ENCODE data around the gene GDF10.

Gene GDF10

GRCh38 chr10:47335906-47336305 is 35.9 kb downstream of the GDF10 start:
- DNase-seq (ENCODE audit: low spot score), result no peak

- DNase-seq (ENCODE audit: low spot score), result no peak
Observed at GRCh38 chr10:47336387-47337134, 36.6 kb downstream of the GDF10 start.

DNA sequence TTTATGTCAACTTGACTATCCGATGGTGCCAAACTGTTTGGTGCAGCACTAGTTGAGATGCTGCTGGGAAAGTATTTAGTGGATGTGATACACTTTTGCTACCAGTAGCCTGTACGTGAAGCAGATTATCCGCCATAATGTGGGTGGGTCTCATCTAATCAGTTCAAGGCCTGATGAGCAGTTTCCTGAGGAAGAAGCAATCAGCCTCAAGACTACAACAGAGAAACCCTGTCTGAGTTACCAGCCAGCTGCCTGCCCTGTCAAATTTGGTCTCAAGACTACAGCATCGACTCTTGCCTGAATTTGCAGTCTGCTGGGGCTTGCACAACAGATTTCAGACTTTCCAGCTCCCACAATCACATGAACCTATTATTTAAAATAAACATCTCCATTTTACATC is 37.3 kb downstream of the GDF10 start:
- DNase-seq (ENCODE audit: low spot score), result no peak

DNA sequence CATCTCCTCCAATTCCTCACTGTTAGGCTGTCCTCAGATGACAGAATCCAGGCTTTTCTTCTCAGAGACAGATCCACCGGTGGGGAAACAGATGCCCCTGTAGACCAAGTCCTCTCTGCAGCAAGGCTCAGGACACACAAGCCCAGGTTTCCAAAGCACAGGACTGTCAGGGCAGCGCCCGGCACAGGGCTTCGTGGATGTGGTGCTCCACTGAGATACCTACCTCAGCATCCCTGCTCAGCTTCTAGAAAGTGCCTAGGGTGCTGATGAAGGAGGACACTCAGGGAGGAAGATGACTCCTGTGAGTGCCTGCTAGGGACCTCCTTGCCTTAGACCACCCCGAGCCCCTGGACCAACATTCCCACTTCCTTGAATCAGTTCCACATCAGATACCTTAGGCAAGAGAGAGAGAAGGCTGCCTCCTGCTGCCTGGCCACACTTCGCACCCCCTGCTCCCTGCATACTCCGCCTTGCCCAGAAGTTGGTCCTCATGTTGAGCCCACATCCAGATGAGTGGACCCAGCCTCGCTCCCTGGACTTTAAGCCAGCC is 39.3 kb downstream of the GDF10 start:
- DNase-seq (ENCODE audit: low spot score), result no peak

- DNase-seq (ENCODE audit: low spot score), result no peak
Observed at GRCh38 chr10:47339759-47340607, 40.0 kb downstream of the GDF10 start.

GRCh38 chr10:47340608-47341170 is 40.7 kb downstream of the GDF10 start:
- DNase-seq (ENCODE audit: low spot score), result peak; percentile 70

GRCh38 chr10:47344996-47345870 is 45.2 kb downstream of the GDF10 start:
- DNase-seq (ENCODE audit: low spot score), result no peak

DNA sequence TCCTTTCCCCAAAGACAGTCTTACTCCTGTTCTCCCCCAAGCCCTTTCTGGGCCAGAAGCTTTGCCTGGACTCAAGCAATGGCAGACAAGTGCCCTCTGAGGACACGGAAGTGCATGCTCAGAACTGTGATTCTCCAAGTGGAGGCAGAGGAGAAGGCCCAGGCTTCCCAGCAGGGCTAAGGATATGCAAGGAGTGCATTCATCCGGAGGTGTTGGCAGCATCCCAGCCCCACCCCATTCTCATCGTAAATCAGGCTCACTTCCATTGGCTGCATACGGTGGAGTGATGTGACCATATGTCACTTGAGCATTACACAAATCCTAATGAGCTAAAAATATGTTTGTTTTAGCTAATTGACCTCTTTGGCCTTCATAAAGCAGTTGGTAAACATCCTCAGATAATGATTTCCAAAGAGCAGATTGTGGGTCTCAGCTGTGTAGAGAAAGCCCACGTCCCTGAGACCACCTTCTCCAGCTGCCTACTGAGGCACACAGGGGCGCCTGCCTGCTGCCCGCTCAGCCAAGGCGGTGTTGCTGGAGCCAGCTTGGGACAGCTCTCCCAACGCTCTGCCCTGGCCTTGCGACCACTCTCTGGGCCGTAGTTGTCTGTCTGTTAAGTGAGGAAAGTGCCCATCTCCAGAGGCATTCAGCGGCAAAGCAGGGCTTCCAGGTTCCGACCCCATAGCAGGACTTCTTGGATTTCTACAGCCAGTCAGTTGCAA is 46.7 kb downstream of the GDF10 start:
- DNase-seq (ENCODE audit: low spot score), result no peak

GRCh38 chr10:47347303-47347675 is 47.3 kb downstream of the GDF10 start:
- DNase-seq (ENCODE audit: low spot score), result no peak

- DNase-seq (ENCODE audit: low spot score), result no peak
Observed at GRCh38 chr10:47348138-47348651, 48.2 kb downstream of the GDF10 start, which contains the start of gene RBP3. TSS of gene RBP3 (plus strand) at chr10:47348363. CDS start at chr10:47348485, 122 bp downstream.

DNA sequence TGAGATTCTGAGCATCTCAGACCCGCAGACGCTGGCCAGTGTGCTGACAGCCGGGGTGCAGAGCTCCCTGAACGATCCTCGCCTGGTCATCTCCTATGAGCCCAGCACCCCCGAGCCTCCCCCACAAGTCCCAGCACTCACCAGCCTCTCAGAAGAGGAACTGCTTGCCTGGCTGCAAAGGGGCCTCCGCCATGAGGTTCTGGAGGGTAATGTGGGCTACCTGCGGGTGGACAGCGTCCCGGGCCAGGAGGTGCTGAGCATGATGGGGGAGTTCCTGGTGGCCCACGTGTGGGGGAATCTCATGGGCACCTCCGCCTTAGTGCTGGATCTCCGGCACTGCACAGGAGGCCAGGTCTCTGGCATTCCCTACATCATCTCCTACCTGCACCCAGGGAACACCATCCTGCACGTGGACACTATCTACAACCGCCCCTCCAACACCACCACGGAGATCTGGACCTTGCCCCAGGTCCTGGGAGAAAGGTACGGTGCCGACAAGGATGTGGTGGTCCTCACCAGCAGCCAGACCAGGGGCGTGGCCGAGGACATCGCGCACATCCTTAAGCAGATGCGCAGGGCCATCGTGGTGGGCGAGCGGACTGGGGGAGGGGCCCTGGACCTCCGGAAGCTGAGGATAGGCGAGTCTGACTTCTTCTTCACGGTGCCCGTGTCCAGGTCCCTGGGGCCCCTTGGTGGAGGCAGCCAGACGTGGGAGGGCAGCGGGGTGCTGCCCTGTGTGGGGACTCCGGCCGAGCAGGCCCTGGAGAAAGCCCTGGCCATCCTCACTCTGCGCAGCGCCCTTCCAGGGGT is 48.9 kb downstream of the GDF10 start:
- DNase-seq (ENCODE audit: low spot score), result no peak

GRCh38 chr10:47349516-47349915 is 49.5 kb downstream of the GDF10 start:
- no peak for DNase-seq (ENCODE audit: low spot score)

- no peak for DNase-seq (ENCODE audit: low spot score)
Observed at GRCh38 chr10:47349941-47350371, 50.0 kb downstream of the GDF10 start.

DNA sequence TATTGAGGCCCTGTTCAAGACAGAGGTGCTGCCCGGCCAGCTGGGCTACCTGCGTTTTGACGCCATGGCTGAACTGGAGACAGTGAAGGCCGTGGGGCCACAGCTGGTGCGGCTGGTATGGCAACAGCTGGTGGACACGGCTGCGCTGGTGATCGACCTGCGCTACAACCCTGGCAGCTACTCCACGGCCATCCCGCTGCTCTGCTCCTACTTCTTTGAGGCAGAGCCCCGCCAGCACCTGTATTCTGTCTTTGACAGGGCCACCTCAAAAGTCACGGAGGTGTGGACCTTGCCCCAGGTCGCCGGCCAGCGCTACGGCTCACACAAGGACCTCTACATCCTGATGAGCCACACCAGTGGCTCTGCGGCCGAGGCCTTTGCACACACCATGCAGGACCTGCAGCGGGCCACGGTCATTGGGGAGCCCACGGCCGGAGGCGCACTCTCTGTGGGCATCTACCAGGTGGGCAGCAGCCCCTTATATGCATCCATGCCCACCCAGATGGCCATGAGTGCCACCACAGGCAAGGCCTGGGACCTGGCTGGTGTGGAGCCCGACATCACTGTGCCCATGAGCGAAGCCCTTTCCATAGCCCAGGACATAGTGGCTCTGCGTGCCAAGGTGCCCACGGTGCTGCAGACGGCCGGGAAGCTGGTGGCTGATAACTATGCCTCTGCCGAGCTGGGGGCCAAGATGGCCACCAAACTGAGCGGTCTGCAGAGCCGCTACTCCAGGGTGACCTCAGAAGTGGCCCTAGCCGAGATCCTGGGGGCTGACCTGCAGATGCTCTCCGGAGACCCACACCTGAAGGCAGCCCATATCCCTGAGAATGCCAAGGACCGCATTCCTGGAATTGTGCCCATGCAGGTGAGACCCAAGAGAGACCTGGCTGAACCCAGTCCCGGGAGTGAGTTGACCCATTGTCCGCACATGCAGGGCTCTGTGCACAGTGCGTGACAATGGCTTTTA is 51.0 kb downstream of the GDF10 start:
- no peak for DNase-seq (ENCODE audit: low spot score)

GRCh38 chr10:47351899-47352815 is 52.2 kb downstream of the GDF10 start:
- no peak for DNase-seq (ENCODE audit: low spot score)

DNA sequence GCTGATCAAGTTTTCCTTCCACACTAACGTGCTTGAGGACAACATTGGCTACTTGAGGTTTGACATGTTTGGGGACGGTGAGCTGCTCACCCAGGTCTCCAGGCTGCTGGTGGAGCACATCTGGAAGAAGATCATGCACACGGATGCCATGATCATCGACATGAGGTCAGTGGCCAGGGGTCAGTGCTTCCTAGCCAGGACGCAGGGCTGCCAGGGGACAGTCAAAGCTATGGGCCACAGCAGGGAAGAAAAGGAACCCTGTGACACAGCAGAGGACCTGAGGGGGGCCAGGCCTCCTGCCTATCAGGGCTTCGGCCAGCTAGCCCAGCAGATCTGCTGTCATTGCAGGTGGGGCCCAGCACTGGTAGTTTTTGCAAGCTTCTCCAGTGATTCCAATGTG is 53.4 kb downstream of the GDF10 start:
- no peak for DNase-seq (ENCODE audit: low spot score)

GRCh38 chr10:47354165-47354564 is 54.2 kb downstream of the GDF10 start:
- no peak for DNase-seq (ENCODE audit: low spot score)

GRCh38 chr10:47354900-47355299 is 54.9 kb downstream of the GDF10 start:
- no peak for DNase-seq (ENCODE audit: low spot score)

All from NAMALWA (cell line).